HG03460 (cell line): ENCODE measurements around the gene SNX15.

ENCODE experiments used
- ATAC-seq: cut with Tn5 transposase; IDR thresholded peaks from one replicate; pipeline ENCODE4 v1.9.1; 2021; ENCODE audit not compliant: unreplicated experiment

The SNX15 gene

DNA sequence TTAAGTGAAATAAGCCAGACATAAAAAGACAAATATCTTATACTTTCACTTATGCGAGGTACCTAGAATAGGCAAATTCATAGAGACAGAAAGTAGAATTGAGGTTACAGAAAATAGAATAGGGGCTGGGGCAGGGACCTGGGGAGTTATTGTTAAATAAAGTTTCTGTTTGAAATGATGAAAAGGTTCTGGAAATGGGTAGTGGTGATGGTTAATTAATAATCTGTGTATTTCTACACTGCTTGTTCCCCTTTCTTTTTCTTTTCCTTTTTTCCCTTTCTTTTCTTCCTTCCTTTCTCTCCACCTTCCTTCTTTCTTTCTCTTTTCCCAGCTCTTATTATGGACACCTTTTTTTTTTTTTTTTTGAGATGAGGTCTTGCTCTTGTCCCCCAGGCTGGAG lies 28.3 kb downstream of the SNX15 start:
- ATAC-seq, result no peak

DNA sequence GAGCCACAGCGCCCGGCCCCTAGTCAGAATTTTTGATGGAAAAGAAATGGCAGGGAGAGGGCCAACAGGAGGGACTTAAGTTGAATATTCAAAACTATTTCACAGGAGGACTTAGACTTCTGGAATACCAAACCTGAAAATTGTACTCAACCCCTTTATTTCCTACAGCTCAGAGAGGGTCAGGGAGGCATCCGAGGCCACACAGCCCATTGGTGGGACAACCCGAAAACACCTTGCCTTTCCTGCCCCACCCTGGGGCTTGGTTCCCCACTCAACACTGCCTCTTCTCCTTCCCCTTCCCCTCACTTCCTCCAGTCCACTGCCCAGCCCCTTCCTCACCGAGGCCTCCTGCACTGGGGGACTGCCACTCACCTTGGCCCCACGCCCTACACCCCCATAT lies 29.8 kb downstream of the SNX15 start:
- no peak for ATAC-seq

DNA sequence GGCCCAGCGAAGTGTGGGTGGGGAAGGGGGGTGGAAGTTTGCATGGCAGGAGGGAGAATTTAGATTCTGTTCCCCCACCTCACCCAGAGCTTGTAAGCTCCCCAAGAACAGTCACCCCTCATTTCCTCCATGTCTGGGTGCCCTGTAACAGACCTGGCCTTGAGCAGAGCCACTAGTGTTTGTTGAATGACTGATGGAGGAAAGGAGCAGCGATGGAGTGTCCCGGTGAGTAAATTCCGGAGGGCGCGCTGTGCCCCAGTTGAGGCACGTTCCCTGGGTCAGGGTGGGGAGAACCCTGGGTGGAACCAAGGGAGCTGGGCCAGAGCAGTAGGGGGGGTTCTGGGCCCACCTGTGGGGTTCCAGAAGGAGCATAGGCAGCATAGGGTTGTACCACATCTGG lies 30.3 kb downstream of the SNX15 start:
- no peak for ATAC-seq

DNA sequence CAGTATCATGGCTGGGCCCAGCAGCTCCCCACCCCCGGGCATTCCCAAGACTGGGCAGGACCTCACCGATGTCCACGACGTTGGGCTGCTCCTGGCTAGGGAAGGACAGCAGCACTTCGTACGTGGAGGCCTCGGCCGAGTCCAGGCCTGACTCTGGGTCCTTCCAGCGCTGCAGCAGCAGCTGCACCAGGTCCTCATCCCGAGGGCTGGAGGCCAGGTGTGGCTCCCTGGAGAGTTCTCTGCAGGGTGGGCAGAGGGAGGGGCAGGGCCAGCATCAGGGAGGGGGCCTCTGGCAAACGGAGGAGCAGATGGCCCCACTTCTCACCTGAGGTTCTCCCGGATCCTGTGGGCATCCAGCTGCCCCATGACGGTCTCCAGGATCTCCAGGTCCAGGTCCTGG lies 30.8 kb downstream of the SNX15 start:
- no peak for ATAC-seq

DNA sequence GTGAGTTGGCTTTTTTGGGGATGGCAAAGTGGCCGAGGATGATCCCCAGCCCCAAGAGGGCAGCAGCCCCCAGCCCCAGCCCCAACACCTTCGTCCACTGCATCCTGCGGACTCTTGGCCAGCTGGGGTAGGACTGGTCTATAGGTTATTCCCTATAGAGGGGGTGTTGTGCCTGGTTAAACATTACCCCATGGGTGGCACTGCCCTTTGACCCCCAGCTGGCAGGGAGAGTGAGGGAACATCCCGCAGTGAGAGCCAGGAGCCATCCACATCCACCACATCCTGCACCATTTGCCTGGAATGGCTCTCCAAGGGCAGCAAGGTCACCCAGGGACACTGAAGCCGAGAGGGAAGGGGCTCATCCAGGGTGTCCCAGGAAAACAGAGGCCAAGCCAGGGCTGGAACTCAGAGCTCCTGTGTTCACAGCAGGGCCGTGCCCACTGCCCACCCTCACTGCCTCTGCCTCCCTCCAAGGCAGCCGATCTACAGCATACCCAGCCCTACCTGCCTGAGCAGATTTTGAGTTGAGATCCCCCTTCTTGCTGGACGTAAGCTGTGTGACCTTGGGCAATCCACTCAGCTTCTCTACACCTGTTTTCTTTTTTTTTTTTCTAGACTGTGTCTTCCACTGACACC lies 31.3 kb downstream of the SNX15 start, which contains the start of gene NAALADL1:
Gene NAALADL1 (minus strand): TSS at position 135 of the 636 bp plus-strand sequence. CDS start 32 bp downstream, at position 103.
- no peak for ATAC-seq

DNA sequence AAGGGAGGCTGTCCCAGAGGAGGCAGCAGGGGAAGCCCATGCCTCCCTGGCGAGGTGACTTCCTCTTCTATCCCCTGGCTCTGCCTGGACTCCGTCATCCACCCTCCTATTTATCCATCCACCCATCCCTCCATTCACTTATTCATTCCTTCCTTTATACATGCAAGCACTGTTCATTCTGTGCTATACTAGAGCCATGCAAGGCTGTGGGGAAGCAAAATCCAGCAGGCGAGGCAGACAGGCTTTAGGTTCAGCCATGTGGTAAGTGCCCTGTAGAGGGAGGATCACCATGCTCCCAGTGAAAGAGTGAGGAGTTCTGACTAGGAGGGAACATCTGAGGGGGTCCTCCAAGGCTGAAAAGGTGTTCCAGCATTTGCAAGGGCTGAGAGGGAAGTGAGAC lies 32.3 kb downstream of the SNX15 start:
- no peak for ATAC-seq

DNA sequence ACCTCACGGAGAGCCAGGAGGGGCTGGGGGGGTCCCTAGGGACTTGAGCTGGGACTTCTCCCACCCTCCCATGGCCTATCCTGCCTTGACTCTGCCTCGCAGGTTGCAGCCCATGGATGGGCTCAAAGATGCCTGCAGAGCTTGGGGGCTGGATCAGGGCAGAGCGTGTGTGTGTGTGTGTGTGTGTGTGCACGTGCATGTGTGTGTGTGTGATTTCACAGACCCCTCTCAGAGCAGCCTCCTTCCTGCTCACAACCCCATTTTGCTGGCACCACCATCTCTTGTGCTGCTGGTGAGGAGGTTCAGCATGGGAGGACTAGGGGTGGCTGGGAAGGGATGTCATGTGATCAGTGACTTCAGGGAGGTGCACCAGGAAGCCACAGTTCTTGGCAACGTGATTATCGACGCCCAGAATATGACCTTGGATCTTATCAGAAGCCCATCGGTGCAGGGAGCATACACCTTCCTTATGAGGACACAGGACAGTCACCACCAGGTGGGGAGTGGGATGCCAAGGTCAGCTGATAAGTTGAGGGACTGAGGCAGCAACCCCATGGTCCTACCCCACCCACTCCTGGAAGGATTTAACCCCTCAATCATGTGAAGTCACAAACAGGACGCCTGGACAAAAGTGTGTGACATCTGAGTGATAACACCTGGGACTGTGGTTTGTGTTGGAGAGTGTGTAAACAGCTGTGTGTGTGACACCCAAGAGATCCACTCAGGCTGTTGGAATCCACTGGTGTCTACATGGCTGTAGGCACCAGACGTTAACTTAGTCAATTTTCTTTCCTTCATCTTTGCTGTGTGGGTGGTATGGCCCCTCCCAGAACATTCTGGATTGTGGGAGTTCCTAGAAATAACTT lies 33.0 kb downstream of the SNX15 start:
- no peak for ATAC-seq

DNA sequence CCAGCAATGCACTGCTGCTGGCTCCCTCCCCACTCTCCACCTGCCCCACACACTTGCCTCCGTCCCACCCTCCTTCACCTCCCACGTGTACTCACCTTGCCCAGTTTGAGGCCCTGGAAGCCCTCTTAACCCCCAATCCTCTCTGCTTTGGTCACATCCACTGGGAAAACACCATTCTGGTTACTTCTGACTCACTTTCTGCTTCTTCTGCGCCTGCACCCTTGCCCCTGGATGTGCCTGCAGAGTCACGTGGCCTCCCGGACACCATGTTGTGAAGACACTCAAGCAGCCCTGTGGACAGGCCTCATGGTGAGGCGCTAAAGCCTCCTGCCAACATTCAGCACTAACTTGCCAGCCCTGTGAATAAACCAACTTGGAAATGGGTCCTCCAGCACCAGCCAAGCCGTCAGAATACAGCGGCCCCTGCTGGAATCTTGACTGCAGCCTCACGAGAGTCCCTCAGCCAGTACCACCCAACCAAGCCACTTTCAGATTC lies 33.7 kb downstream of the SNX15 start:
- no peak for ATAC-seq

DNA sequence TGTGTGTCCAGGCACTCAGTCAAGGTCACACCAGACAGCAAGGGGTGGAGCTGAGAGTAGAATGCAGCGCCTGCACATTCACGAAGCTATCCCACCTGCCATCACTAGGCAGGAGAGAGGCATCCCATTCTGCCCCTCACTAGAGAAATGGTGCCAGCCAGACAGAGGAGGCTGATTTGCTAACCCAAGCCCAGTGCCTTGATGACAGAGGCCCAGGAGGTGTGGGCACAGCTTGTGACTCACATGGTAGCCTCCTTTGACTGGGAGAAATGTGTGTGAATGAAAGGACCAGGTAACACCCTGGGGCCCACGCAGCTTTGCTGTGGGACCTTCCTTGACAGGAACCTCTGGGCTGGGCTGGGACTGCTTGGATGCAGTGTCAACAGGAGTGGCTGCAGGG lies 36.3 kb downstream of the SNX15 start:
- ATAC-seq, result no peak

DNA sequence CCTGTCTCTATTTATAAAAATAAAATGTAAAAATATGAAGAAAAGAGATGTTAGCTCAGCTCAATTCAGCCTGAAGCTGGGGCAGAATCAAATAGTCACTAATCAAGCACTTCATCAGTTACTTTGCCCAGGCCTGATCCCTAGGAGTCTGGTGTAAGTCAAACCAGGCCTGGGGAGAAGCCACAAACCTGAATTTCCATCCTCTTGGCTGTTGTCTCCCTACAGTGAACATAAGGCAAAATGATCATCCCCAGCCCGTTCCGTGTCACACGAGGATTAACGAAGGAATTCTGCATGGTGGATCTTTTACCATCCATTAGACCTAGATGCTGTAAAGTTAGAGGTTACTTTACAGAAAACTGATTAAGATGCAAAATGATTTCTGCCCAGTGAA lies 37.6 kb downstream of the SNX15 start:
- ATAC-seq, result no peak

DNA sequence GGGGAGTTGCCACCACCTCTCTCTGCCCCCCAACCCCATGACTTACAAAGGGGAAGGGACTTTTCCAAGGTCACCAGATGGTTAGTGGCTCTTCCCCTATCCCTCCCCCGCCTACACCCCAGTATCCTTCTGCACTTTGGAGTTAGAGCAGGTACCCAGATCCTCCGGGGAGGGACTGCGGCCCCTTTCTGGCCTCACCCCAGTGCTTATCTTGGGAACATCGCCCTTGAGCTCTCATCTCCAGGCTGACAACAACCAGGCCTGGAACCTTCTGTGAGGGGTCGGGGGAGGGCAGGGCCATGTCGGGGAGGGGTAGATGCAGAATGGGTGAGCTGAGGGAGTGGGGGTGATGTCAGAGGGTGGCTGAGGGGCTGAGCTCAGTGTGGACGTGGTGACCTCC lies 38.6 kb downstream of the SNX15 start:
- ATAC-seq, result no peak

DNA sequence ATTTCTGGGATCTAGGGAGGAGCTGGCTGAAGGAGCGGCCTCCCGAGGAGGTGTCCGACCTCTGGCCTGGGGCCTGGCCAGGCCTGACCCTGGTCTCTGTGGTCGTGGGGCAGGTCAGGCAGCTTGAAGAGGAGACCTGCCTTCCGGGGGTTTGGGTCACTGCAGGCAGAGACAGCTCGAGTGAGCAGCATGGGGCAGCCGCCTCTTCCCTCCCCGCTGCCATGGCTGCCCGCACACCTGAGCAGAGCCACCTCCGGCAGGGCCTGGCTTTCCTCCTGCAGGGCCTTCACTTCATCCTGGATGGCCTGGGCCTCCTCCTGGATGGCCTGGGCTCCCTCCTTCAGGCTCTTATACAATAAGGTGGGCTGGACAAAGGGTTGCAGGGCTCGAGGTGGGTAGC lies 39.1 kb downstream of the SNX15 start:
- no peak for ATAC-seq

DNA sequence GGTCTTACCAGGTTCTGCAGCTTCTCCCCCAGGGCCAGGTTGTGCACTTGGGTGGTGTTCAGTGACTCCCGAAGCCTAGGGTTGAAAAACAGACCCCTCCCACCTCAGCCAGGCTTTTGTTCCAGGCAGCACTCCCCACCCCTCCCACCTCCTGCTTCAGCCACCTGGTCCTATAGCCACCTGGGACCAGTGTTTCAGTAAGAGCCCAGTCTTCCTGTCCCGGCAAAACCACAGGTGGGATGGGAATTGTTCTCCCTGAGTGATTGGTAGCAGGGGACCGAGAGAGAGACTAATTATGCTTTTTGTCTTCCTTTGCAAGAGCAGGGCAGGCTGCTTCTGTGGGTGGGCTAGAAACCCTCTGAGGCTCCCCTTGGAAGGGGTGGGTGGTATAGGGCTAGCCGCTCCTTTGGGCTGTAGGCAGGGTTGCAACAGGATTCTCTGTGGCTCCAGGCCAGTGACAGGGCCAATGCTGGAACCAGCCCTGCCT lies 39.6 kb downstream of the SNX15 start:
- no peak for ATAC-seq

DNA sequence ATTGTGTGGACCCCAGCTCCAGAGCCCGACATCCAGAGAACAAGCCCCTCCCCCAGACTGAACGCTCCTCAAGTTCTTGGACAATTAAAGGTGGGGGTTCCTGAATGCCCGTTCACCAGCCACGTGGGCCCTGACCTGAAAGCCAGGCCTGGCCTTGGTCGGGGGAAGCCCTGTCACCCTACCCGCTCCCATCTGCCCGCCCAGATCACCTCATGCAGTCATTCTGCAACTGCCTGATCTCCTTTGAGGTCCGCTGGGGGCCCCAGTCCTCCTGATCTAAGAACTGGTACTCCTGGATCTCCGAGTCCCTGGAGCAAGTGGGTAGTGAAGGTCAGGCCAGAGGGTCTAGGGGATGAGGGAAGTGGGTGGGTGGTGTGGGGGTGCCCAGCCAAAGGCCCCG lies 40.2 kb downstream of the SNX15 start:
- no peak for ATAC-seq

DNA sequence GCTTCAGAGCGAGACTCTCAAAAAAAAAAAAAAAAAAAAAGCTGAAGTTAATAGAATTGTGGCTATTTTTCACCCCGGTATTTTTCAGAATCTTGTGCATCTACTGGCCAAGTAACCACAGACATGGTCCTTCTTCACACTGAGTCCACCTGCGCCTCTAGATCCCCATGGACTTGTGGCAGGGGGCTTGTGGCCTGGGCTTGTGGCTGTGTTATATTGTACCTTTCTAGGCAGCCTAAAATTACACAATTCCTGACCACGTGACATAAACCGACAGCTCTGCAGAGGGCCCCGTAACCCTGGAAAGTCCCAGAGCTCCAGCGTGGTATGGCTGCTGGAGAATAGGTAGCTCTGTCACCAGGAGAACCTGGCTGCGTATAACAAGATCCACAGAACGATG lies 42.0 kb downstream of the SNX15 start:
- no peak for ATAC-seq

DNA sequence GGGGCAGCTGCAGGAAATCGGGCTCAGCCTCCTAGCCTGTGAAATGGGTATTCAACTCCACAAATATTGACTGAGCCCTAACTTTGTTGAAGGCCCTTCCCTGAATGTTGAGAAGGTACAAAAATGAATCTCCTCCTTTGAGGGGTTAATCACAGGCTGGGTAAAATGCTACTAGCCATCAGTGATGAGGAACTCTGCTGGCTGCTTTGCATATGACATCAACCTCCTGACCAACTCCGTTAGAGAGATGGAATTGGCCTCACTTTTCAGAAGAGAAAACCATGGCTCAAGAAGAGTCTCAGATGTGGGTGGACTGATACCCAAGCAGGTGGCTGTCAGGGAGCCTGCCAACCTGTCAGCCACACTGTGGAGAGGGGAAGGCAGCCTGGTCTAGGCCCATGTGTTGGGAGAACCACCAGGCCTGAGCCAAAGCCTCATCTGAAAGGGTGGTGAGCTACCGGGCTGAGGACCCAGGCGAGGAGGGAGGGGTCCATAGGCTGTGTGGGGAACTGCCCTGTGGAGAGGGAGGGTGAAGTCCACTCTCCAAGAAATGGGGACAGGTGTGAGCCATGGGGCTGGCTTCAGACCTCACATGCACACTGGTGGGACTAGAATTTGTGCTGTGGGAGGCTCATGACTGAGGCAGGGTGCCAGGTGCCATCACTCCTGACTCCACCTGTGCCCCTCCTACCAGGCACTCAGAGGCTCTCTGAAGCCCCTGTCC lies 44.8 kb downstream of the SNX15 start:
- ATAC-seq, result no peak

DNA sequence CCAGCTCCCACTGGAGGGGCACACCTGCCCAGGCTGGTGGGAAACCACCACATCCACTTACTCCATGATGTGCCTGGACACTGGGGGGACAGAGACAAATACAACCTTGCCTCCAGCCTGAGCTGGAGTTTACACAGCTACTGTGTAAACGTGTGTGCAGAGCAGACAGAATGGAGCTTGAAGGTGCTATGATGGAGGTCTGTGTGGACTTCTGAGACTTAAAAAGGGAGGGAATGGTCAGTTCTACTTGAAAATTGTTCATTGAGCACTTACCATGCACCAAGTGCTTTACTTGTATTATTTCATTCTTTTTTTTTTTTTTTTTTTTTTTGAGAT lies 45.4 kb downstream of the SNX15 start:
- no peak for ATAC-seq

DNA sequence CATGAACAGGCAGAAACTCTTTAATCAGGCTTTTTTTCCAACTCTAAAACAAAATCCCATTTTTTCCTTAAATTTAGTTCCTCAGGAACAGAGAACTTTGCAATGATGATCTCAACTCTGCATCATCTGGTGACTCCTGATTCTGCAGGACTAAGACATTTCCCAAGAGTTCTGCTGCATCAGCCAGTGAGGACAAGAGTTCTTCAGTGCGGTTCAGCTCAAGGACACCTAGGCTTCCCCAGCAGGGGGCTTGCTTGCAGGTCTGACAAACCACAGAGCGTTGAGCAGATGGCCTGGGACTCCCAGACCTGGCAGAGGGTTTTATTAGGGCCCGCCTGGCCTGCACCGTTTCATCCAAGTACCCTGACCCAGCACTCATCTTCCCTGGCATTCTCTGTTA lies 50.2 kb downstream of the SNX15 start:
- ATAC-seq, result no peak

DNA sequence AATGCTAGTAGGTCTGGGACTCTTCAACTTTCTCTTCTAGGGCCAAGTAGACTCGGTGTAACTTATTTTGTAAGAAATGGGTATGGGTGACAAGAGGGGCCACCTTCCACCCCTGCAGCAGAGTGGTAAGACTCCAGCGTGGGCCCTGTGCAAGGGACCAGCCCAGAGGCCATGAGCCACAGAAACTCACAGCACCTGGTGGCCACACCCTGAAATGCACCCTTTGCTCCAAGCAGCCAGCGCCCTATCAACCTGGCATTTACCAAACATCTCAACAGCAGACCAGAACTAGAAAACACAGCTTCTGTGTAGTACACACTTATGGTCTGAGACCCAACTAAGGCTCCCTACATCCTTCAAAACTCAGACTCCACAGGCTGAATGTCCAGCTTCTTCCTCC lies 50.9 kb downstream of the SNX15 start:
- no peak for ATAC-seq

DNA sequence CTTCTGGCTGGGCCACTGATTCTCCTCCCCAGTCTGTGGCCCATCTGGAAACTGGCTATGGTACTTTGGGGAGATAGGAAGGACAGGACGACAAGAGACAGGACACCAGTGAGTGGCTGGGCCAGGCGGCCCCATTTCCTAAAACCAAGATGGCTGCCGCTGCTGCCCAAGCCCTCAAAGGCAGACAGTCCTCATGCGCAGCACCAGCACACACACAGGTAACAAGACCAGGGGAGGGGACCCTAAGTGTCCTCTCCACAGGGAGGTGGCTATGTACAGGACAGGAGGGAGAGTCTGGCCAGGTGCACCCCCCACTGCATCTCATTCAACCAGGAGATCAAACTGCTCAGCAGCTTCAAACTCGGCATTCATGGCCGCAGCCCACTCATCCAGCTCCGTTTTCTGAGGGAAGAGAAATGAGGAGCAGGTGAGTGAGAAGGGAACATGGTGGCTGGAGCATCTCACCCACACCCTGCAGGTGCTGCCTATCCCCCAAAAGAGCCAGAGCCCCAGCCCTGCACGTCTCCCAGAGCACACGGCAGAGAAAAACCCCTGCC lies 51.6 kb downstream of the SNX15 start:
- no peak for ATAC-seq

DNA sequence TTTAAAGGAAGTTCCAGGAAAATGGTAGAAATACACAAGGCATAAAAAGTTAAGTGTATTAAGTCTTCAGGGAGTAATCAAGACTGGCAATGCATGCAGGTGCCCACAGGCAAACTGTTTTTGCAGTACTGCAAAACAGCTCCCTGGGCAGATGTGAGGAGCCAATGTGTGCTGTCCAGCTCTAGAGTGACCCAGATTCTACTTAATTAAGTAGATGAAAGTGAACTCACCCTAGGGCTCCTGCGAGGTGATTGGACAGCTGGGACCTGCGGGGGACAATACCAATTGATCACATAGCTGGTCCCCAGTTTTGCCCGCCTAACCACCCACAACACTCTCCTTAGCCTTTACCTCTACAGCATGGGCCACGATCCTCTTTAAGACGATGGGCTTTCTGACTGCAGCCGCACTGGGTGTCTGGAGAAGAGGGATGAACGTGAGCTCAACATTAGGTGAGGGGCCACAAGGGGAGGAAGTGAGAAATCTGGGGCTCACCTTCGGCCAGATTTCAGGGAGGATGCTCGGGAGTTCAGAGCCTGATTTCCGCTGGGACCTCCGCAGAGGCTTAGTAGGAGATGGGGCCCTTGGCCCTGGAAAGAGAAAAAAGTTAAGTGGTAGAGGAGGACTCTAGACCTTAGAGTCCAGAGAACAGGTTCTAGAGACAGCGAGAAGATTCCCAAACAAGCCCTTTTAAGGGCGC lies 56.0 kb downstream of the SNX15 start:
- no peak for ATAC-seq
